Mucosa of rectum (tissue), 2 donors: ENCODE results near the gene CAMTA1.

Source experiments
- H3K27ac ChIP-seq, 2 donors: one replicate each; pipeline ENCODE4 v1.7.0; 2013; ENCODE audit warnings: inconsistent platforms in 2 of 2, low read depth in 2 of 2, low read length in 2 of 2
- H3K27me3 ChIP-seq, 2 donors: one replicate each; pipeline ENCODE4 v1.7.0; 2013; ENCODE audit warnings: low read length in 2 of 2; ENCODE audit not compliant: control insufficient read depth in 2 of 2, insufficient read depth in 2 of 2
- H3K36me3 ChIP-seq, 2 donors: one replicate each; pipeline ENCODE4 v1.7.0; 2013; ENCODE audit warnings: low read length in 2 of 2; ENCODE audit not compliant: control insufficient read depth in 2 of 2, insufficient read depth in 2 of 2
- H3K4me1 ChIP-seq, 2 donors: one replicate each; pipeline ENCODE4 v1.7.0; 2013; ENCODE audit warnings: low read length in 2 of 2, mild to moderate bottlenecking in 1 of 2; ENCODE audit not compliant: control insufficient read depth in 2 of 2, insufficient read depth in 2 of 2
- H3K4me3 ChIP-seq, 2 donors: one replicate each; pipeline ENCODE4 v1.7.0; 2013; ENCODE audit warnings: low read length in 2 of 2
- H3K9ac ChIP-seq, 2 donors: one replicate each; pipeline ENCODE4 v1.7.0; 2013; ENCODE audit warnings: low read length in 2 of 2, low read depth in 1 of 2, mild to moderate bottlenecking in 1 of 2
- H3K9me3 ChIP-seq, 2 donors: one replicate each; pipeline ENCODE4 v1.7.0; 2013; ENCODE audit warnings: low read length in 2 of 2; ENCODE audit not compliant: control insufficient read depth in 2 of 2
- donor health status: healthy.
- donor health status: Normal muscosa, but diverticular disease.

The CAMTA1 gene

GRCh38 chr1:6951536-6951935, 166.3 kb downstream of the CAMTA1 start:
- Histone ChIP-seq H3K4me1 (peaks cover 0 to 5% of the 10 kb centered on the region in 2 donors), H3K27ac (no peak overlapping the region), H3K27me3 (no peaks in the 10 kb centered on the region), H3K4me3 (no peak overlapping the region), H3K9me3 (no peaks in the 10 kb centered on the region), H3K9ac (no peak overlapping the region), H3K36me3 (no peaks in the 10 kb centered on the region)

GRCh38 chr1:6953216-6953615, 168.0 kb downstream of the CAMTA1 start:
- H3K9me3 ChIP-seq = no peaks in the 10 kb centered on the region
- H3K27ac ChIP-seq = no peak overlapping the region

GRCh38 chr1:6953907-6954364, 168.7 kb downstream of the CAMTA1 start:
- no peaks in the 10 kb centered on the region for H3K9me3 ChIP-seq
- H3K36me3 ChIP-seq = no peaks in the 10 kb centered on the region
- no peak overlapping the region for H3K9ac ChIP-seq
- peaks cover 0 to 5% of the 10 kb centered on the region in 2 donors for H3K4me1 ChIP-seq
- H3K27me3 ChIP-seq = no peaks in the 10 kb centered on the region
- no peak overlapping the region for H3K27ac ChIP-seq
- no peak overlapping the region for H3K4me3 ChIP-seq

More at GRCh38 chr1:6953216-6953615, 168.0 kb downstream of the CAMTA1 start:
- peaks cover 0 to 5% of the 10 kb centered on the region in 2 donors for H3K4me1 ChIP-seq
- no peak overlapping the region for H3K9ac ChIP-seq
- H3K4me3 ChIP-seq = no peak overlapping the region
- no peaks in the 10 kb centered on the region for H3K27me3 ChIP-seq
- H3K36me3 ChIP-seq = no peaks in the 10 kb centered on the region

GRCh38 chr1:6954591-6954990, 169.3 kb downstream of the CAMTA1 start:
- Histone ChIP-seq H3K9me3 (no peaks in the 10 kb centered on the region), H3K27ac (no peak overlapping the region), H3K9ac (no peak overlapping the region), H3K4me3 (no peak overlapping the region), H3K36me3 (no peaks in the 10 kb centered on the region), H3K4me1 (peaks cover 0 to 5% of the 10 kb centered on the region in 2 donors), H3K27me3 (no peaks in the 10 kb centered on the region)

- Histone ChIP-seq H3K27me3 (no peaks in the 10 kb centered on the region), H3K27ac (no peak overlapping the region), H3K4me1 (peaks cover 0 to 5% of the 10 kb centered on the region in 2 donors), H3K9ac (no peak overlapping the region), H3K9me3 (no peaks in the 10 kb centered on the region), H3K36me3 (no peaks in the 10 kb centered on the region), H3K4me3 (no peak overlapping the region)
These were observed 170.3 kb downstream of the CAMTA1 start for GRCh38 chr1:6955357-6956094.

GRCh38 chr1:6956488-6957159, 171.4 kb downstream of the CAMTA1 start:
- Histone ChIP-seq H3K9me3 (no peaks in the 10 kb centered on the region), H3K27me3 (no peaks in the 10 kb centered on the region), H3K9ac (no peak overlapping the region), H3K4me3 (no peak overlapping the region), H3K27ac (no peak overlapping the region), H3K36me3 (no peaks in the 10 kb centered on the region), H3K4me1 (peaks cover 0 to 8% of the 10 kb centered on the region in 2 donors)

- no peaks in the 10 kb centered on the region for H3K9me3 ChIP-seq
- H3K36me3 ChIP-seq = no peaks in the 10 kb centered on the region
- H3K27ac ChIP-seq = no peak overlapping the region
- H3K9ac ChIP-seq = no peak overlapping the region
- H3K4me1 ChIP-seq = peaks cover 0 to 8% of the 10 kb centered on the region in 2 donors
- no peak overlapping the region for H3K4me3 ChIP-seq
- H3K27me3 ChIP-seq = no peaks in the 10 kb centered on the region
These were observed 172.1 kb downstream of the CAMTA1 start for GRCh38 chr1:6957341-6957740.

GRCh38 chr1:6958407-6959030, 173.3 kb downstream of the CAMTA1 start:
- Histone ChIP-seq H3K4me1 (peaks cover 3 to 8% of the 10 kb centered on the region in 2 donors), H3K36me3 (no peaks in the 10 kb centered on the region), H3K27me3 (no peaks in the 10 kb centered on the region), H3K9ac (no peak overlapping the region), H3K4me3 (no peak overlapping the region), H3K9me3 (no peaks in the 10 kb centered on the region), H3K27ac (no peak overlapping the region)

GRCh38 chr1:6959491-6959890, 174.2 kb downstream of the CAMTA1 start:
- no peak overlapping the region for H3K4me3 ChIP-seq
- H3K4me1 ChIP-seq = peaks cover 8 to 9% of the 10 kb centered on the region in 2 donors
- no peak overlapping the region for H3K9ac ChIP-seq
- no peaks in the 10 kb centered on the region for H3K9me3 ChIP-seq
- no peaks in the 10 kb centered on the region for H3K27me3 ChIP-seq
- H3K36me3 ChIP-seq = no peaks in the 10 kb centered on the region
- no peak overlapping the region for H3K27ac ChIP-seq

- H3K4me3 ChIP-seq = no peak overlapping the region
- no peaks in the 10 kb centered on the region for H3K9me3 ChIP-seq
- H3K4me1 ChIP-seq = peaks cover 14 to 17% of the 10 kb centered on the region in 2 donors
- no peaks in the 10 kb centered on the region for H3K36me3 ChIP-seq
- no peaks in the 10 kb centered on the region for H3K27me3 ChIP-seq
- no peak overlapping the region for H3K27ac ChIP-seq
- H3K9ac ChIP-seq = no peak overlapping the region
These were observed 175.1 kb downstream of the CAMTA1 start for GRCh38 chr1:6960291-6960811.
